A673 (cell line): ENCODE results near the gene SOWAHB. TPM values are rescaled to one million over a fixed set of nuclear protein-coding genes. Genes with fewer than 3 reads are reported as not detected.

ENCODE experiments used
- BruUV-seq: library from RNA; stranded (reverse); fragments of 400-500 nt; replicated peaks from 2 replicates; lab custom pipeline; 2021; lab: Mats Ljungman, UMichigan
- CTCF ChIA-PET: fragments of 300-600 bp; sonication (Branson Sonifier 250); formaldehyde crosslinking; loops from one replicate; lab custom pipeline; 2022; ENCODE audit warnings: antibody characterized with exemption; lab: Charles Lee
- POLR2A ChIA-PET: fragments of 300-600 bp; sonication (Branson Sonifier 250); formaldehyde crosslinking; loops from one replicate; lab custom pipeline; 2022; ENCODE audit warnings: antibody characterized with exemption; ENCODE audit not compliant: low non-redundant PET; lab: Charles Lee
- DNase-seq: peaks from one replicate; pipeline ENCODE4 v3.0.0-alpha.2; 2015; ENCODE audit warnings: low spot score
- H3K27ac ChIP-seq: fragments of 200-600 bp; sonication (generic); 2 replicates; pipeline ENCODE4 v1.5.1; 2016; ENCODE audit warnings: mixed run types, low read depth, mild to moderate bottlenecking, mixed read lengths, antibody characterized with exemption, low read length; ENCODE audit not compliant: poor library complexity, severe bottlenecking
- H3K27me3 ChIP-seq: fragments of 200-600 bp; sonication (generic); replicated peaks from 2 replicates; pipeline ENCODE4 v1.6.1; 2017; ENCODE audit warnings: mixed run types, low read depth, mild to moderate bottlenecking, mixed read lengths, antibody characterized with exemption, low read length; ENCODE audit not compliant: insufficient read depth, poor library complexity
- H3K36me3 ChIP-seq: fragments of 200-600 bp; sonication (generic); 2 replicates; pipeline ENCODE4 v1.6.1; 2016; ENCODE audit warnings: mixed run types, mild to moderate bottlenecking, mixed read lengths, antibody characterized with exemption, low read length; ENCODE audit not compliant: insufficient read depth, poor library complexity, severe bottlenecking
- H3K4me1 ChIP-seq: fragments of 200-600 bp; sonication (generic); 2 replicates; pipeline ENCODE4 v1.6.1; 2017; ENCODE audit warnings: mixed run types, mild to moderate bottlenecking, mixed read lengths, antibody characterized with exemption, low read length; ENCODE audit not compliant: insufficient read depth, poor library complexity, severe bottlenecking
- H3K4me3 ChIP-seq: fragments of 200-600 bp; sonication (generic); 2 replicates; pipeline ENCODE4 v1.5.1; 2016; ENCODE audit warnings: low read depth, mixed run types, mild to moderate bottlenecking, mixed read lengths, low read length; ENCODE audit not compliant: poor library complexity, severe bottlenecking
- H3K9me3 ChIP-seq: fragments of 200-600 bp; sonication (generic); 2 replicates; pipeline ENCODE4 v1.6.1; 2016; ENCODE audit warnings: mixed run types, low read depth, mild to moderate bottlenecking, mixed read lengths, antibody characterized with exemption, low read length; ENCODE audit not compliant: poor library complexity, severe bottlenecking
- CTCF ChIP-seq: fragments of 300-800, 200-600 bp; sonication (generic); conservative IDR thresholded peaks from 2 replicates; pipeline ENCODE4 v1.5.1; 2017; ENCODE audit warnings: low read depth, mild to moderate bottlenecking, antibody characterized with exemption, low read length, moderate library complexity, mixed read lengths
- EZH2 ChIP-seq: fragments of 200-600 bp; sonication (generic); IDR thresholded peaks from 2 replicates; pipeline ENCODE4 v1.6.1; 2017; ENCODE audit warnings: borderline replicate concordance, low read depth, mild to moderate bottlenecking, mixed read lengths, antibody characterized with exemption, low read length; ENCODE audit not compliant: poor library complexity, severe bottlenecking
- intact Hi-C: fragments of 100-400 bp; cut with micrococcal nuclease; formaldehyde crosslinking; loops from one replicate; pipeline ENCODE4 v1.10.0; 2022; ENCODE audit not compliant: unreplicated experiment
- total RNA-seq: library from RNA; stranded (reverse); gene quantifications from 2 replicates; pipeline ENCODE4 v1.2.3, GENCODE V29; 2021

The SOWAHB gene
- total RNA-seq, 1 experiment from 2014 or later: 0.15 TPM

- DNase-seq: no peak
- no peak overlapping the region for H3K27ac ChIP-seq
- BruUV-seq: no TSS peak
- H3K9me3 ChIP-seq: no peaks in the 10 kb centered on the region
- H3K36me3 ChIP-seq: no peaks in the 10 kb centered on the region
- H3K27me3 ChIP-seq: peaks cover 29% of the 10 kb centered on the region
- intact Hi-C loops: no loop called here
- no peaks in the 10 kb centered on the region for H3K4me1 ChIP-seq
- POLR2A ChIA-PET: no interaction called here
- TF ChIP-seq CTCF (no peak), EZH2 (no peak)
- CTCF ChIA-PET: no interaction called here
- H3K4me3 ChIP-seq: no peak overlapping the region
Observed at GRCh38 chr4:76896048-76896447, 1.9 kb downstream of the SOWAHB start.

- TF ChIP-seq CTCF: no peak
- no peak for TF ChIP-seq EZH2
- POLR2A ChIA-PET: no interaction called here
- CTCF ChIA-PET: no interaction called here
- intact Hi-C loops: no loop called here
- H3K36me3 ChIP-seq: no peaks in the 10 kb centered on the region
- no peak overlapping the region for H3K27ac ChIP-seq
- H3K4me1 ChIP-seq: no peaks in the 10 kb centered on the region
- H3K4me3 ChIP-seq: no peak overlapping the region
- peaks cover 29% of the 10 kb centered on the region for H3K27me3 ChIP-seq
- no peak for DNase-seq
- no peaks in the 10 kb centered on the region for H3K9me3 ChIP-seq
- BruUV-seq: no TSS peak
Observed at GRCh38 chr4:76895619-76896018, 2.3 kb downstream of the SOWAHB start.

- CTCF ChIA-PET: no interaction called here
Observed at GRCh38 chr4:76894537-76895255, 3.2 kb downstream of the SOWAHB start.

More at GRCh38 chr4:76894537-76895255, 3.2 kb downstream of the SOWAHB start:
- Histone ChIP-seq H3K4me1 (no peaks in the 10 kb centered on the region), H3K27me3 (peaks cover 25% of the 10 kb centered on the region), H3K4me3 (no peak overlapping the region), H3K36me3 (no peaks in the 10 kb centered on the region), H3K9me3 (no peaks in the 10 kb centered on the region), H3K27ac (no peak overlapping the region)
- no TSS peak for BruUV-seq
- POLR2A ChIA-PET: no interaction called here
- no peak for DNase-seq
- TF ChIP-seq EZH2 (no peak), CTCF (no peak)
- intact Hi-C loops: no loop called here
